Amniotic stem cell (primary cell): ENCODE results near the gene SIAH1.
"Not testable (repeated sequence)": the region's sequence is repeated elsewhere in the genome, so short reads cannot be mapped to it uniquely, and the experiment has no call there.

Experiments
- DNase-seq: peaks from one replicate; lab custom pipeline; 2025; lab: John Stamatoyannopoulos, UW

SIAH1 gene

GRCh38 chr16:48393485-48394354 lies 8.5 kb upstream of the SIAH1 start:
- no peak for DNase-seq

- no peak for DNase-seq
Measured at GRCh38 chr16:48392407-48392806, 7.2 kb upstream of the SIAH1 start.

GRCh38 chr16:48386559-48387312 lies 1.5 kb upstream of the SIAH1 start:
- no peak for DNase-seq

- no peak for DNase-seq
Measured at GRCh38 chr16:48384520-48385252, 527 bp downstream of the SIAH1 start.

GRCh38 chr16:48383877-48384519 lies 1.2 kb downstream of the SIAH1 start:
- no peak for DNase-seq

GRCh38 chr16:48383009-48383876 lies 2.0 kb downstream of the SIAH1 start:
- no peak for DNase-seq

- DNase-seq = no peak
Measured at GRCh38 chr16:48382131-48382530, 3.1 kb downstream of the SIAH1 start.

- DNase-seq = no peak
Measured at GRCh38 chr16:48381201-48381600, 4.0 kb downstream of the SIAH1 start.

GRCh38 chr16:48378836-48379235 lies 6.4 kb downstream of the SIAH1 start:
- DNase-seq = no peak

- DNase-seq = no peak
Measured at GRCh38 chr16:48378276-48378675, 6.9 kb downstream of the SIAH1 start.

GRCh38 chr16:48377301-48377700 lies 7.9 kb downstream of the SIAH1 start:
- not testable (repeated sequence) for DNase-seq

GRCh38 chr16:48374255-48374654 lies 11.0 kb downstream of the SIAH1 start:
- DNase-seq = no peak

- DNase-seq = no peak
Measured at GRCh38 chr16:48373258-48374029, 11.8 kb downstream of the SIAH1 start.

- DNase-seq = no peak
Measured at GRCh38 chr16:48372744-48373143, 12.5 kb downstream of the SIAH1 start.

GRCh38 chr16:48371393-48371780 lies 13.8 kb downstream of the SIAH1 start:
- DNase-seq = no peak

GRCh38 chr16:48370668-48371392 lies 14.4 kb downstream of the SIAH1 start:
- not testable (repeated sequence) for DNase-seq

- no peak for DNase-seq
Measured at GRCh38 chr16:48370229-48370628, 15.0 kb downstream of the SIAH1 start.

- no peak for DNase-seq
Measured at GRCh38 chr16:48369765-48370164, 15.4 kb downstream of the SIAH1 start.

- no peak for DNase-seq
Measured at GRCh38 chr16:48367441-48368049, 17.7 kb downstream of the SIAH1 start.
